Gastrocnemius medialis (tissue), 4 donors: ENCODE results near the gene DLX4.

Experiments used
- CTCF ChIP-seq, 5 experiments: fragments of 450-650 bp in 3 of 5; fragments of 200-600 bp in 2 of 5; sonication (generic) in 2 of 5; IDR thresholded peaks in 4 of 5; conservative IDR thresholded peaks in 1 of 5; 1 replicate in 4 of 5; 2 replicates in 1 of 5; pipeline ENCODE4 v1.5.1; 2016 to 2019; ENCODE audit warnings: antibody characterized with exemption in 5 of 5, mild to moderate bottlenecking in 3 of 5, moderate library complexity in 3 of 5
- POLR2A ChIP-seq, 2 donors: fragments of 450-650 bp; IDR thresholded peaks; one replicate each; pipeline ENCODE4 v1.6.1; 2017; ENCODE audit warnings: antibody characterized with exemption in 2 of 2, mild to moderate bottlenecking in 2 of 2, moderate library complexity in 2 of 2

GRCh38 chr17:49951362-49952082, 17.5 kb upstream of the DLX4 start:
- TF ChIP-seq POLR2A (IDR thresholded peaks at IDR 0.05) (no peak), CTCF (IDR thresholded peaks at IDR 0.05 in 4 of 5, conservative IDR thresholded peaks at IDR 0.05 in 1 of 5) (no peak)
